ENCODE data around the gene CWF19L1. TPM values are rescaled to one million over a fixed set of nuclear protein-coding genes. Genes with fewer than 3 reads are reported as not detected.
A peak's percentile ranks its signal among the peaks of the same experiment; 100 is the strongest.
"Not testable (repeated sequence)": the region's sequence is repeated elsewhere in the genome, so short reads cannot be mapped to it uniquely, and the experiment has no call there.

The CWF19L1 gene
- total RNA-seq, 1 experiment from 2014 or later = 38.0 TPM

DNA sequence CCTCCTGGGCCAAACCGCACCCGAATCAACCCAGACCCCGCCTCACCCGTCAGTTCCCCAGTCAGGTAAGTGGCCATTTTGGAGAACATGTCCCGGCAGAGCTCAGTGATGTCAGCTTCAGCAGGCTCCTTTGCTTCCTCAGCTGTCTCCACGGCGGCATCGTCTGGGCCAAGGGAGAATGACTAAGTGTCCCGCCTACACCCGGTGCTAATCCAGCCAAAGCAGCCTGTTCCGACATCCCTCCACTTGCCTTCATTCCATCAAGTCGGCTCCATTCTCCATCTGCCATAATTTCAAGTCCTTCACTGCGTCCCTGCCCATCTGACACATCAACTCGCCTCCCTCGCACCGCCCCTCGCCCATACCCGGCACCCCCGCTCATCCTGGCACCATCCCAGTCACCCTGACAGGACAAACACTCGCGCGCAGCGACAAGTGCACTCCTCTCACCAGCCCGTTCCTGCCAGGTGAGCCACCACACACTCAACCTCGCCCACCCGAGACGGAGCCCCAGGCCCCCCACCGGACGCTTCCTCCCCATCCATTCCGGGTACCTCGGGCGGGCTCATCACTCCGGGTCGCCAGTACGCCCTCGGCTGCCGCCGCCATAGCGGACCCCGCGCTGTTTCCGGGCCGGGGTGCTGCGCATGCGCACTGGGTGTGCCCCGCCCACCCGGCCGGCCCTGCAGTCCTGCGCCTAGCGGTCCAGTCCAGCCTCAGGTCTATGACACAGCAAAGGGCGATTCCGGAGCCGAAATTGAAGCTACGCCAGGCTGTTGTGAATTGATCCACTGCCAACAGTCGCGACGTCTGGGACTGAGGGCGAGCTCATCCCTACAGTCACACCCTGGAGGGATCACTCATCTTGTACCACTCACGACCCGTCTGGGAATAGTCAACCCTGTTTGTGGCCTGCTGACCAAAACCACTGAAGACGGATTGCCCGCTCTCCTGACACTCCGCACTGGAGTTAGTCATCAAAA is 18.9 kb upstream of the CWF19L1 start, which contains the start of gene BLOC1S2:
Gene BLOC1S2 (minus strand): TSS at position 630 of the 983 bp plus-strand sequence. CDS start 21 bp downstream, at position 609.
- WGBS (ENCODE audit: extremely low coverage, insufficient read length, low lambda C conversion rate) = no CpG with 5 or more reads among the region's 63 CpGs
- peaks cover 0 to 10% (median 10%) of the 10 kb centered on the region in 3 experiments; a peak in 5 of 7 replicates for H3K36me3 Mint-ChIP-seq (ENCODE audit: insufficient read depth in 1 of 3, low read depth in 3 of 3)
- peaks cover 14 to 16% of the 10 kb centered on the region in 2 experiments for H3K4me1 Mint-ChIP-seq
- Histone ChIP-seq H2AFZ (ENCODE audit: low read length) (peak within 1 kb of the TSS; percentile 66), H2BK5ac (ENCODE audit: insufficient read length, low read length) (peak within 1 kb of the TSS; percentile 20), H3K23me2 (ENCODE audit: insufficient read length, low read depth, low read length, poor library complexity, severe bottlenecking) (peaks cover 13% of the 10 kb centered on the region), H3K79me2 (ENCODE audit: insufficient read depth, low read length) (peaks cover 9% of the 10 kb centered on the region; the same call in 1 of the 2 replicates), H3K9ac (ENCODE audit: extremely low read depth, insufficient read length, low read length) (peak within 1 kb of the TSS; percentile 71), H2BK20ac (ENCODE audit: low read depth, low read length, poor library complexity, severe bottlenecking) (no peak within 1 kb of the TSS), H3K18ac (ENCODE audit: insufficient read length, low read depth, low read length) (peak within 1 kb of the TSS; percentile 76), H3K4me2 (ENCODE audit: insufficient read depth, insufficient read length, low read length) (peak within 1 kb of the TSS; percentile 75), H3K56ac (ENCODE audit: insufficient read length, low read depth, low read length) (no peak within 1 kb of the TSS), H4K91ac (ENCODE audit: insufficient read length, low read depth, low read length) (no peak within 1 kb of the TSS), H3K23ac (ENCODE audit: insufficient read length, low read depth, low read length) (no peak within 1 kb of the TSS), H3K27me3 (ENCODE audit: insufficient read depth, low read length) (no peaks in the 10 kb centered on the region), H3K9me3 (ENCODE audit: control insufficient read depth, low read depth, low read length) (no peaks in the 10 kb centered on the region), H4K8ac (replicated peaks; ENCODE audit: insufficient read length, low read depth, low read length) (no peak within 1 kb of the TSS), H4K20me1 (ENCODE audit: control insufficient read depth, insufficient read depth, insufficient read length) (no peaks in the 10 kb centered on the region), H3K4me1 (ENCODE audit: insufficient read depth, low read length) (no peaks in the 10 kb centered on the region; the same call in 1 of the 2 replicates), H3T11ph (ENCODE audit: low read length) (no peak within 1 kb of the TSS), H3K4ac (ENCODE audit: low read depth, low read length) (no peak within 1 kb of the TSS), H3K27ac (ENCODE audit: insufficient read length, low read depth, low read length) (no peak within 1 kb of the TSS), H2BK15ac (ENCODE audit: low read depth, low read length) (no peak within 1 kb of the TSS), H3K79me1 (ENCODE audit: insufficient read depth, low read depth, low read length, poor library complexity, severe bottlenecking) (no peaks in the 10 kb centered on the region), H2AK5ac (ENCODE audit: insufficient read length, low read length) (no peak within 1 kb of the TSS), H4K5ac (ENCODE audit: insufficient read length, low read depth, low read length) (peak within 1 kb of the TSS; percentile 73), H2BK120ac (ENCODE audit: low read depth, low read length, poor library complexity, severe bottlenecking) (no peak within 1 kb of the TSS), H3K14ac (ENCODE audit: insufficient read depth, low read length) (peak within 1 kb of the TSS; percentile 64), H2BK12ac (ENCODE audit: insufficient read length, low read depth, low read length) (peak within 1 kb of the TSS; percentile 11)
- DNase-seq = peak; percentile 91
- H3K27me3 Mint-ChIP-seq (ENCODE audit: low read depth) = peaks cover 5% of the 10 kb centered on the region
- H3K9me3 Mint-ChIP-seq = no peaks in the 10 kb centered on the region
- TF ChIP-seq, protein P1, sequence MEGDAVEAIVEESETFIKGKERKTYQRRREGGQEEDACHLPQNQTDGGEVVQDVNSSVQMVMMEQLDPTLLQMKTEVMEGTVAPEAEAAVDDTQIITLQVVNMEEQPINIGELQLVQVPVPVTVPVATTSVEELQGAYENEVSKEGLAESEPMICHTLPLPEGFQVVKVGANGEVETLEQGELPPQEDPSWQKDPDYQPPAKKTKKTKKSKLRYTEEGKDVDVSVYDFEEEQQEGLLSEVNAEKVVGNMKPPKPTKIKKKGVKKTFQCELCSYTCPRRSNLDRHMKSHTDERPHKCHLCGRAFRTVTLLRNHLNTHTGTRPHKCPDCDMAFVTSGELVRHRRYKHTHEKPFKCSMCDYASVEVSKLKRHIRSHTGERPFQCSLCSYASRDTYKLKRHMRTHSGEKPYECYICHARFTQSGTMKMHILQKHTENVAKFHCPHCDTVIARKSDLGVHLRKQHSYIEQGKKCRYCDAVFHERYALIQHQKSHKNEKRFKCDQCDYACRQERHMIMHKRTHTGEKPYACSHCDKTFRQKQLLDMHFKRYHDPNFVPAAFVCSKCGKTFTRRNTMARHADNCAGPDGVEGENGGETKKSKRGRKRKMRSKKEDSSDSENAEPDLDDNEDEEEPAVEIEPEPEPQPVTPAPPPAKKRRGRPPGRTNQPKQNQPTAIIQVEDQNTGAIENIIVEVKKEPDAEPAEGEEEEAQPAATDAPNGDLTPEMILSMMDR (conservative IDR thresholded peaks at IDR 0.05) = no peak
- H3K4me3 Mint-ChIP-seq = peak within 1 kb of the TSS; percentile 92 to 98
- H3K27ac Mint-ChIP-seq = peak within 1 kb of the TSS; percentile 89 to 95 (median 92); a peak in 6 of 7 replicates

DNA sequence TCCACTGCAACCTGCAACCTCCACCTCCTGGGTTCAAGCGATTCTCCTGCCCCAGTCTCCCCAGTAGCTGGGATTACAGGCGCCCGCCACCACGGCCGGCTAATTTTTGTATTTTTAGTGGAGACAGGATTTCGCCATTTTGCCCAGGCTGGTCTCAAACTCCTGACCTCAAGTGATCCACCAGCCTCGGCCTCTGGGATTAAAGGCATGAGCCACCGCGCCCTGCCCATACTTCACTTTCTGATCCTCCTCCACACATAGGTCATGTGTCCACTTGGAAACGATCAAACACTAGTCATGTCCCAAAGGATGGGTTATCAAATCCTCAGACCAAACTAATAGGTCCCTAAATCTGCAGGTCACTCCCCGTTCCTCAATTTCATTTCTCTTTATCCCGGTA is 17.9 kb upstream of the CWF19L1 start:
- not testable (repeated sequence) for H2BK12ac ChIP-seq (ENCODE audit: insufficient read length, low read depth, low read length); DNase-seq; H2BK15ac ChIP-seq (ENCODE audit: low read depth, low read length); H2BK5ac ChIP-seq (ENCODE audit: insufficient read length, low read length); H3K23ac ChIP-seq (ENCODE audit: insufficient read length, low read depth, low read length); H3K4me1 ChIP-seq (ENCODE audit: insufficient read depth, low read length); H4K91ac ChIP-seq (ENCODE audit: insufficient read length, low read depth, low read length); H3T11ph ChIP-seq (ENCODE audit: low read length); H2AFZ ChIP-seq (ENCODE audit: low read length); H3K27ac ChIP-seq (ENCODE audit: insufficient read length, low read depth, low read length); H3K27me3 ChIP-seq (ENCODE audit: insufficient read depth, low read length); H2AK5ac ChIP-seq (ENCODE audit: insufficient read length, low read length); H4K5ac ChIP-seq (ENCODE audit: insufficient read length, low read depth, low read length); H2BK120ac ChIP-seq (ENCODE audit: low read depth, low read length, poor library complexity, severe bottlenecking); H3K79me2 ChIP-seq (ENCODE audit: insufficient read depth, low read length); H3K9me3 ChIP-seq (ENCODE audit: control insufficient read depth, low read depth, low read length); H4K20me1 ChIP-seq (ENCODE audit: control insufficient read depth, insufficient read depth, insufficient read length); H3K56ac ChIP-seq (ENCODE audit: insufficient read length, low read depth, low read length); H3K14ac ChIP-seq (ENCODE audit: insufficient read depth, low read length); H3K4ac ChIP-seq (ENCODE audit: low read depth, low read length); H3K79me1 ChIP-seq (ENCODE audit: insufficient read depth, low read depth, low read length, poor library complexity, severe bottlenecking); H3K27me3 Mint-ChIP-seq (ENCODE audit: low read depth); H2BK20ac ChIP-seq (ENCODE audit: low read depth, low read length, poor library complexity, severe bottlenecking); H3K18ac ChIP-seq (ENCODE audit: insufficient read length, low read depth, low read length); H3K9me3 Mint-ChIP-seq; H4K8ac ChIP-seq (replicated peaks; ENCODE audit: insufficient read length, low read depth, low read length)
- peak overlapping the region; percentile 75 for H3K4me2 ChIP-seq (ENCODE audit: insufficient read depth, insufficient read length, low read length)
- peak overlapping the region; percentile 92 to 98 for H3K4me3 Mint-ChIP-seq
- peak overlapping the region in 2 of 3 experiments; percentile 89 to 92; a peak in 3 of 7 replicates for H3K27ac Mint-ChIP-seq
- peaks cover 13% of the 10 kb centered on the region for H3K23me2 ChIP-seq (ENCODE audit: insufficient read length, low read depth, low read length, poor library complexity, severe bottlenecking)
- WGBS (ENCODE audit: extremely low coverage, insufficient read length, low lambda C conversion rate) = no CpG with 5 or more reads among the region's 12 CpGs
- H3K9ac ChIP-seq (ENCODE audit: extremely low read depth, insufficient read length, low read length) = peak overlapping the region; percentile 40
- H3K4me1 Mint-ChIP-seq = peaks cover 14 to 16% of the 10 kb centered on the region in 2 experiments
- peaks cover 7 to 18% (median 18%) of the 10 kb centered on the region in 3 experiments for H3K36me3 Mint-ChIP-seq (ENCODE audit: insufficient read depth in 1 of 3, low read depth in 3 of 3)
